ENCODE data around the gene CASR. TPM values are rescaled to one million over a fixed set of nuclear protein-coding genes. Genes with fewer than 3 reads are reported as not detected.
A peak's percentile ranks its signal among the peaks of the same experiment; 100 is the strongest.

Gene CASR
- total RNA-seq, 1 experiment from 2014 or later: 0.10 TPM

DNA sequence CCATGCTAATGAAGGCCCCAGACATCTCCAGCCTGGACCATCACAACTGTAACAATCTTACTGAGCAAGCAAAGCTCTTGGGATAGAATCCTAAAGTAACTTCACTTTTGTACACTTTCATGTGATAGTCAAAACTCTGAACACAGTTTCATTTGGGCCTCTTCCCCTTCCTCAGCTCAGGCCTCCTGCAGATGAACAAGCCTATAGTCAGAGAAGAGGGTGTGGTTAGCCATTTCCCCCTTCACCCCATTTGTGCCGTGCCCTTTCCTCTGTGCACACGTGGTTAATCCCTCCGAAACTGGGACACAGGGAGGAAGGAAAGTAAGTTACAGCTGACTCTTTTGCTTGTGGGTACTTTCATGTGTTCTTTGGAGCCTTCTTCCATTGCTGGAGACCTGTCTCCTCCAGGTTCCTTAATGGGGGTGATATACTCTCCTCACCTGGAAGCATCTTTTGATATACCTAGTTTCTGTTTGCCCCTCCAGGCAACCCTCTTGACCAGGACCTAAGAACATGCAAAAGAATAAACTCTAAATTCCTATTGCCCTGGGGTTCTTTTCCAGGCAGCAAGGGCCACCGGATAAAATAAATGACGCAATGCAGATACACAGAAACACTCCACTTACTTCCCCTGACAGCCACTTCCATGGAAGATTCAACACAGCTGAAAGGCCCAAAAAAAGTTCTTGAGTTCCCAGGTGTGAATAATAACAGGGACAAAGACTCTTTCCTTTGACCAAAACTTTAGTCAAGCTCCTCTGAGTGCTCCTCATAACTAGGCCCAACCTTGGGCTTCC, 112.0 kb downstream of the CASR start:
- no peak for DNase-seq
- no peaks in the 10 kb centered on the region for H3K36me3 ChIP-seq (replicated peaks; ENCODE audit: control insufficient read depth, insufficient read depth, low read length)
- no peaks in the 10 kb centered on the region for H3K27me3 ChIP-seq (ENCODE audit: control insufficient read depth, insufficient read depth, low read length)
- no peak overlapping the region for H3K4me3 ChIP-seq (ENCODE audit: insufficient read depth, low read depth, low read length)

- Histone ChIP-seq H3K4me3 (ENCODE audit: insufficient read depth, low read depth, low read length) (no peak overlapping the region), H3K36me3 (replicated peaks; ENCODE audit: control insufficient read depth, insufficient read depth, low read length) (no peaks in the 10 kb centered on the region), H3K27me3 (ENCODE audit: control insufficient read depth, insufficient read depth, low read length) (no peaks in the 10 kb centered on the region)
- DNase-seq: no peak
Observed at GRCh38 chr3:122298239-122298638, 114.8 kb downstream of the CASR start.

DNA sequence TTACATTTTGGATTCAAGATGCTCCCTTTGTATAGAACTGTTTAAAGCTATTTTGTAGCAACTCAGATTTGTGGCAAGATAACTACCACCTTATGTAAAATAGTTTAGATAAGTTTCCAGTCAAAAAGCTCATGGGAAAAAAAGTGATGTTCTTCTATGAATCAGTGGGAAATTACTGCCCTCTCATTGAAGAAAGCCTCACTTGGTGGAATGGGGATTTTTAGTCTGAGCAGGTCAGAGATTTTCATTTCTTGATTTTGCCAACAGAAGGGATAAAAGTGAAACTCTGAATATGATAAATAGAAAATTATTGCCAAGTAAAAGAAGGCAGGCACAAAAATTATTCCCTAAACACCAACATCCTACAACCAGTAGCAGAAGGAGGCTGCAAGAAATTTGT, 115.7 kb downstream of the CASR start:
- H3K4me3 ChIP-seq (ENCODE audit: insufficient read depth, low read depth, low read length): no peak overlapping the region
- no peaks in the 10 kb centered on the region for H3K36me3 ChIP-seq (replicated peaks; ENCODE audit: control insufficient read depth, insufficient read depth, low read length)
- no peaks in the 10 kb centered on the region for H3K27me3 ChIP-seq (ENCODE audit: control insufficient read depth, insufficient read depth, low read length)
- DNase-seq: no peak

DNA sequence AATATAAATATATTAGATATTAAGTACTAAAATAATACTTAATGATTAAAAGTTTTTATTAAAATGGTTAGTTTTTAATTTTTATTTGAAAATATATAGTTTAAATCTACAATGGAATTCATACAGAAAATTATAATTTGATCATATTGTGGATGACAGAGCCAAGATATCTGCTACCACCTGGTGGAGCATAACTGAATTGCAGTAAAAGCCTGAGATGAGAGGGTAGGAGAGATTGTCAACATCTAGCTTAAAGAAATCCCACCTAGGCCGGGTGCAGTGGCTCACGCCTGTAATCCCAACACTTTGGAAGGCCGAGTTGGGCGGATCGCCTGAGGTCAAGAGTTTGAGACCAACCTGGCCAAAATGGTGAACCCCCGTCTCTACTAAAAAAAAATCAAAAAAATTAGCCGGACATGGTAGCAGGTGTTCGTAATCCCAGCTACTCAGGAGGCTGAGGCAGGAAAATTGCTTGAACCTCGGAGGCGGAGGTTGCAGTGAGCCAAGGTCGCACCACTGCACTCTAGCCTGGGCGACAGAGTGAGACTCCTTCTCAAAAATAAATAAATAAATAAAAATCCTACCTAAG, 116.5 kb downstream of the CASR start:
- Histone ChIP-seq H3K36me3 (replicated peaks; ENCODE audit: control insufficient read depth, insufficient read depth, low read length) (no peaks in the 10 kb centered on the region), H3K4me3 (ENCODE audit: insufficient read depth, low read depth, low read length) (no peak overlapping the region), H3K27me3 (ENCODE audit: control insufficient read depth, insufficient read depth, low read length) (no peaks in the 10 kb centered on the region)
- DNase-seq: peak; percentile 69

GRCh38 chr3:122301063-122301462, 117.6 kb downstream of the CASR start:
- no peak overlapping the region for H3K4me3 ChIP-seq (ENCODE audit: insufficient read depth, low read depth, low read length)
- no peak for DNase-seq
- H3K36me3 ChIP-seq (replicated peaks; ENCODE audit: control insufficient read depth, insufficient read depth, low read length): no peaks in the 10 kb centered on the region
- no peaks in the 10 kb centered on the region for H3K27me3 ChIP-seq (ENCODE audit: control insufficient read depth, insufficient read depth, low read length)

DNA sequence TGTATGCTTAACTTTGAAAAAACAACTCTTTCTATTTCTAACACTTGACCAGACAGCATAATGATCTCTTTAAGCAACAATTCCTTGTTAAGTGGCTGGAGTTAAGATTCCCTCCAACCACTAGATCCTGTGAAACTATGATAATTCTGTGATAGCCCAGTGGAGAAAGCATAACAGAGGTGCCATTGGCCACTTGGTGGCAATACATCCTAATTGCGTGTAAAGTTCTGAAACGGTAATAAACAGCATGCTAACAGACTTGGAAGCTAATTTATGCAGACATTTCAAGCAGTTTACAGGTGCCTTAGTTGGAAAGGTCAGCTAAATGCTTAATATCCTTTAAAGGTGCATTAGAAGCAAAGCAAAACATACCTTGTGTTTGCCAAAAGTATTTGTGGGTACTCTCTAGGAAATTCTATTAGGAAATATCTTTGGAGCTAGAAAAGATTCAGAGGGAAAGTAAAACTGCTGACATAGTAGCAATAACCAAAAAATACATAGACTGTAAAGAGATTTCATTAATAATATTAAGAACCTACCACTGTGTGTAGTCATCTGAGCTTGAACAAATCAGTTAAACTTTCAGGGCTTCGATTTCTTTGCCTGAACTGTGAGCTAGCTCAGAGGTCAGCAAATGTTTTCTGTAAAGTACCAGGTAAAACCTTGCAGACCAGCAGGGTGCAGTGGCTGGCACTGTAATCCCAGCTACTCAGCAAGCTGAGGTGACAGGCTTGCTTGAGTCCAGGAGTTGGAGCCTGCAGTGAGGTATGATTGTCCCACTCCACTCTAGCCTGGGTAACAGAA, 122.6 kb downstream of the CASR start:
- H3K4me3 ChIP-seq (ENCODE audit: insufficient read depth, low read depth, low read length): no peak overlapping the region
- H3K36me3 ChIP-seq (replicated peaks; ENCODE audit: control insufficient read depth, insufficient read depth, low read length): no peaks in the 10 kb centered on the region
- no peak for DNase-seq
- no peaks in the 10 kb centered on the region for H3K27me3 ChIP-seq (ENCODE audit: control insufficient read depth, insufficient read depth, low read length)

GRCh38 chr3:122306622-122306953, 123.1 kb downstream of the CASR start:
- no peaks in the 10 kb centered on the region for H3K27me3 ChIP-seq (ENCODE audit: control insufficient read depth, insufficient read depth, low read length)
- no peaks in the 10 kb centered on the region for H3K36me3 ChIP-seq (replicated peaks; ENCODE audit: control insufficient read depth, insufficient read depth, low read length)
- no peak overlapping the region for H3K4me3 ChIP-seq (ENCODE audit: insufficient read depth, low read depth, low read length)
- DNase-seq: no peak

GRCh38 chr3:122307094-122307687, 123.7 kb downstream of the CASR start:
- H3K4me3 ChIP-seq (ENCODE audit: insufficient read depth, low read depth, low read length): no peak overlapping the region
- H3K27me3 ChIP-seq (ENCODE audit: control insufficient read depth, insufficient read depth, low read length): no peaks in the 10 kb centered on the region
- no peak for DNase-seq
- no peaks in the 10 kb centered on the region for H3K36me3 ChIP-seq (replicated peaks; ENCODE audit: control insufficient read depth, insufficient read depth, low read length)

DNA sequence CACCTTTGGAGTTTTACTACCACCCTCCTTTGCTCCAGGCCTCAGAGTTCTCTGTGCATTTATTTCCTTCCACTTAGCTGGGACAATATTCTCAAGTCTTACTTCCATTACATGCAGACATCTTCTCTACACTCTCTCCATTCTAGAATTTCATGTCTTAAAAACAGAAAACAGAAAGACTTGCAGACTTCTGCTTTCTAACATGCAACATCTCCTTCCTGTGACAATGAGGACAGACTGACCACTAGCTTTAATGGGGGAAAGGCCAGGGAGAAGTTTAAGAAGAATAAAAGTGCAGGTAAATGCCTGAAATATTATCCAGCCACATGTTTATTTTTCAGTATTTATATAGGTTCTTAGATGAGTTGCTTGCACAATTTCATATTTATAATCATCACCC, 124.5 kb downstream of the CASR start:
- H3K27me3 ChIP-seq (ENCODE audit: control insufficient read depth, insufficient read depth, low read length): no peaks in the 10 kb centered on the region
- H3K36me3 ChIP-seq (replicated peaks; ENCODE audit: control insufficient read depth, insufficient read depth, low read length): no peaks in the 10 kb centered on the region
- H3K4me3 ChIP-seq (ENCODE audit: insufficient read depth, low read depth, low read length): no peak overlapping the region
- no peak for DNase-seq

- Histone ChIP-seq H3K36me3 (replicated peaks; ENCODE audit: control insufficient read depth, insufficient read depth, low read length) (no peaks in the 10 kb centered on the region), H3K4me3 (ENCODE audit: insufficient read depth, low read depth, low read length) (no peak overlapping the region), H3K27me3 (ENCODE audit: control insufficient read depth, insufficient read depth, low read length) (no peaks in the 10 kb centered on the region)
- DNase-seq: no peak
Observed at GRCh38 chr3:122310361-122310760, 126.9 kb downstream of the CASR start.

DNA sequence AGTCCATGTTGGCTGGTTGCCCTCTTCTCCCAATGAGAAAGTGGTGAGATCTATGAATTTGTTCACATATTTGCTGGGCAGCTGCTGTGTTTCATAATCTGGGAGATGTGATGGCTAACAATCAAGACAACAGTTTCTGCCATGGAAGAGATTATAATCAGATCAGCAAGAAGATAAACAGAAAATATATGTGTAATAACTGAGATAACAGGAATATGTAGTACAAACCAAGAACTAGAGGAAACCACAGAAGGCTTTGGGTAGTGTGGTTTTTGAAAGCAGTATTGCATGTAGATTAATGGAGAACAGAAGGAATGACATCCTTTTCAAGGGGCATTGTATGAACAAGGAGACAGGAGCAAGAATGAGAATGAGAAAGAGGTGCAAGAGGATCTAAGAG, 129.4 kb downstream of the CASR start:
- H3K4me3 ChIP-seq (ENCODE audit: insufficient read depth, low read depth, low read length): no peak overlapping the region
- no peak for DNase-seq
- H3K36me3 ChIP-seq (replicated peaks; ENCODE audit: control insufficient read depth, insufficient read depth, low read length): no peaks in the 10 kb centered on the region
- H3K27me3 ChIP-seq (ENCODE audit: control insufficient read depth, insufficient read depth, low read length): no peaks in the 10 kb centered on the region

DNA sequence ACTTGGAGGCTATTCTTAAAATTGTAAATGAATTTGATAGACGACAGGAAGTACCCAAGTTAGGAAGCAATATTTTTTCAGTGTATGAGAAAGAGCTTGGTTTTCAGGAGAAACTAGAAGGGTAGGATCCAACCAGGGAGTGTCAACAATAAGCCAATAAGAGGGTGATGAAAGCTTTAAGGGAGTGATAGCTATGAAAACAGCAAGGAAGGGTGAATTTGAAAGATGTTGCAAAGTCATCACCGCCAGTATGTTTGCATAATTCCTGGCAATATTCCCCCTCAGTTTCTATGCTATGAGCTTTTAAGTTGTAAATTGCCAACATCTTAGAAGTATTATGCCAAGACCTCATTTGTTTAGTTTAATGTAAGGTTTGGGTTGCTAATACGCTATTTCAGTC, 129.8 kb downstream of the CASR start:
- H3K27me3 ChIP-seq (ENCODE audit: control insufficient read depth, insufficient read depth, low read length): no peaks in the 10 kb centered on the region
- DNase-seq: no peak
- no peak overlapping the region for H3K4me3 ChIP-seq (ENCODE audit: insufficient read depth, low read depth, low read length)

DNA sequence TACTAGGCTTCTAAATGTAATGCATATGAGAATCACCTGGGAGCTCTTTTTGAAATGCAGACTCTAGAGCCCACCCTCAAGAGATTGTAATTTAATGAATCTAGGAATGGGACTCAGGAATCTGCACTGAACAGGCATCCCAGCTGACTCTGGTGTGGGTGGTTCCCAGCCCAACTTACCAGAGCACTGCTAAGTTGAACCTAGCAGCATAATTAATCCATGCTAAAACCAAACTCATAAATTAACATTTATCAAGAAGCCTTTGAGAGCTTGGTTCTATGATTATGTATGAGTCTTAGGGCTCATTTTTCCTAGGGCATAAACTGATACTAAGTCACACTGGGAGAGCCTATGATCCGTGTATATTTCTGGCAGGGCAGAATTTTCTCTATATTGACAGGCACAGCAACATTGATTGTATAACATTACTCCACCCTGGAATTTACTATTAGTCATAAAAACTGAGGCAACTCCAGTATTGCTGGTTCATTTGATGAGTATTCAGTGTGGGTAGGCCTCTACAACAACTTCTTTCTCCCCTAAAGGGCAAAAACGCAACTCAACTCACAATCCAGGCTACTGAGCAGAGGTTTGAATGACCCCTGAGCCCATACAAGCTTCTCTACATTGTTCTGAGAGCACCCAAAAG, 130.9 kb downstream of the CASR start:
- Histone ChIP-seq H3K36me3 (replicated peaks; ENCODE audit: control insufficient read depth, insufficient read depth, low read length) (no peaks in the 10 kb centered on the region), H3K27me3 (ENCODE audit: control insufficient read depth, insufficient read depth, low read length) (no peaks in the 10 kb centered on the region), H3K4me3 (ENCODE audit: insufficient read depth, low read depth, low read length) (no peak overlapping the region)
- no peak for DNase-seq

More for the DNA sequence above, 129.8 kb downstream of the CASR start:
- no peaks in the 10 kb centered on the region for H3K36me3 ChIP-seq (replicated peaks; ENCODE audit: control insufficient read depth, insufficient read depth, low read length)

GRCh38 chr3:122315619-122316018, 132.2 kb downstream of the CASR start:
- H3K4me3 ChIP-seq (ENCODE audit: insufficient read depth, low read depth, low read length): no peak overlapping the region; the same call in 1 of the 2 replicates
- no peaks in the 10 kb centered on the region for H3K36me3 ChIP-seq (replicated peaks; ENCODE audit: control insufficient read depth, insufficient read depth, low read length)
- DNase-seq: no peak
- no peaks in the 10 kb centered on the region for H3K27me3 ChIP-seq (ENCODE audit: control insufficient read depth, insufficient read depth, low read length)
